Measurements from ENCODE around the gene RAB22A.
"Not testable (repeated sequence)": the region's sequence is repeated elsewhere in the genome, so short reads cannot be mapped to it uniquely, and the experiment has no call there.

The RAB22A gene

DNA sequence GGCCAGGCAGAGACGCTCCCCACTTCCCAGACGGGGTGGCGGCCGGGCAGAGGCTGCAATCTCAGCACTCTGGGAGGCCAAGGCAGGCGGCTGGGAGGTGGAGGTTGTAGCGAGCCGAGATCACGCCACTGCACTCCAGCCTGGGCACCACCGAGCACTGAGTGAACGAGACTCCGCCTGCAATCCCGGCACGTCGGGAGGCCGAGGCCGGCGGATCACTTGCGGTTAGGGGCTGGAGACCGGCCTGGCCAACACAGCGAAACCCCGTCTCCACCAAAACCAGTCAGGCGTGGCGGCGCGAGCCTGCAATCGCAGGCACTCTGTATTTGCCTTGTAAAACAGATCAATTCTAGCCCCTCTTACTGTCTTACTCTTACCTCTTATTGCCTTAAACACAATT, 105.3 kb downstream of the RAB22A start:
- not testable (repeated sequence) for DNase-seq (ENCODE audit: low read depth)

GRCh38 chr20:58416057-58416456, 106.5 kb downstream of the RAB22A start:
- no peak for DNase-seq (ENCODE audit: low read depth)

DNA sequence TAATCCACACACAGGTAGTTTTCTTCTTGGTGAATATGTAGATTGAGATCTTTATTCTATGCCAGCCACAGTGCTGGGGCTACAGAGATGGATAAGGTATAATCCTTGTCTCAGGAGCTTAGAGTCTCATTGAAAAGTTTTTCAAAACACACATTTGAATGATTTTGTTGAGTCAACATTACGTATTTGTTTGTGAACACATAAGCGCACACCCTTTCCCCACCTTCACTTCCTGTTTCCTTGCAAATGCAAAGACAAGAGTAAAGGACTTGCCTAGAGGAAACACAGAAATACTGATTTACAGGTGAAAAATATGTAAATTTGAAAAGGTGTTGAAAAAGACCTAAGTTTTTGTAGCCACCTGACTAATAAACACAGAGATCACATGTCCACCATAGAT, 107.3 kb downstream of the RAB22A start:
- DNase-seq (ENCODE audit: low read depth): no peak
